GM23248 (cell line): ENCODE data around the gene DIO2.

Source experiments
- EZH2 ChIP-seq: fragments of 200-600 bp; sonication (generic); IDR thresholded peaks from 2 replicates; pipeline ENCODE4 v1.6.1; 2018; ENCODE audit warnings: antibody characterized with exemption, mild to moderate bottlenecking; ENCODE audit not compliant: insufficient read depth, poor library complexity, severe bottlenecking
- EZH2phosphoT487 ChIP-seq: fragments of 200-600 bp; sonication (generic); IDR thresholded peaks from 2 replicates; pipeline ENCODE4 v1.6.1; 2018; ENCODE audit warnings: antibody characterized with exemption, moderate library complexity, mild to moderate bottlenecking, low read depth; ENCODE audit not compliant: insufficient read depth

DNA sequence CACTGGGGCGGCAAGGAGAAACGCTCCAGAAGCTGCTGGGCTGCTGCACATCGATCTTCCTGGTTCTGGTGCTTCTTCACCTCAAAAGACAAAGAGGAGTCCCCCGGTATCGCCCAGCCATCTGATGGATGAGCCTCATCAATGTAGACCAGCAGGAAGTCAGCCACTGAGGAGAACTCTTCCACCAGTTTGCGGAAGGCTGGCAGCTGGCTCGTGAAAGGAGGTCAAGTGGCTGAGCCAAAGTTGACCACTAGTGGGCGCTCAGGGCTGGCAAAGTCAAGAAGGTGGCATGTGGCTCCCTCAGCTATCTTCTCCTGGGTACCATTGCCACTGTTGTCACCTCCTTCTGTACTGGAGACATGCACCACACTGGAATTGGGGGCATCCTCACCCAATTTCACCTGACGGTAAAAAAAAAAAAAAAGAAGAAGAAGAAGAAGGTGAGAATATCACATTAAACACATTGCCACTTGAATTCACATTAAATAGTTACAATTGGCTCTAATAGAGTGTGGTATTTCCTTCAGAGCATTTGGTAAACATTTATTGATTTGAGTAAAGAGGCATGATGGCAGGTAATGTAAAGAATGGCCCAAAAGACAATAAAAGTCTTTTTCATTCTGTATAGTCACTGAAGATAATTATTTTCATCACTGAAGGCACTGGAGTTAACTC lies 8.3 kb downstream of the DIO2 start:
- TF ChIP-seq EZH2 (no peak), EZH2phosphoT487 (no peak)
